Fibroblast of lung (primary cell): ENCODE measurements around the gene ARL15. TPM values are rescaled to one million over a fixed set of nuclear protein-coding genes. Genes with fewer than 3 reads are reported as not detected.

ENCODE experiments used
- DNase-seq, 2 donors: peaks; one replicate each; pipeline versions ENCODE4 v3.0.0 to v3.0.0-alpha.2; 2010; ENCODE audit warnings: low read depth in 2 of 2
- H2AFZ ChIP-seq: 2 replicates; pipeline ENCODE4 v1.5.1; 2012; ENCODE audit warnings: low read length, control low read depth, inconsistent platforms
- H3K27ac ChIP-seq: 2 replicates; pipeline ENCODE4 v1.5.1; 2011; ENCODE audit warnings: low read length, control low read depth; ENCODE audit not compliant: insufficient read depth
- H3K27me3 ChIP-seq: 2 replicates; pipeline ENCODE4 v1.5.1; 2011; ENCODE audit warnings: mild to moderate bottlenecking, low read length; ENCODE audit not compliant: control insufficient read depth, insufficient read depth
- H3K36me3 ChIP-seq: 2 replicates; pipeline ENCODE4 v1.5.1; 2011; ENCODE audit warnings: low read length; ENCODE audit not compliant: control insufficient read depth, insufficient read depth
- H3K4me1 ChIP-seq: 2 replicates; pipeline ENCODE4 v1.5.1; 2011; ENCODE audit warnings: low read length; ENCODE audit not compliant: control insufficient read depth, insufficient read depth; ENCODE audit errors: extremely low read depth
- H3K4me2 ChIP-seq: 2 replicates; pipeline ENCODE4 v1.5.1; 2011; ENCODE audit warnings: low read length, control low read depth; ENCODE audit not compliant: insufficient read depth; ENCODE audit errors: extremely low read depth
- H3K4me3 ChIP-seq, 4 experiments: fragments of 200-600 bp in 1 of 4; sonication (generic) in 1 of 4; replicated peaks in 1 of 4; 2 replicates each; pipeline ENCODE4 v1.5.1; 2011 to 2016; ENCODE audit warnings: low read length in 4 of 4, low read depth in 3 of 4, mild to moderate bottlenecking in 3 of 4, control low read depth in 2 of 4, inconsistent platforms in 1 of 4, mixed read lengths in 1 of 4; ENCODE audit not compliant: insufficient read depth in 1 of 4; ENCODE audit errors: control extremely low read depth in 1 of 4
- H3K79me2 ChIP-seq: 2 replicates; pipeline ENCODE4 v1.5.1; 2012; ENCODE audit warnings: mild to moderate bottlenecking, low read length, inconsistent platforms; ENCODE audit not compliant: control insufficient read depth, insufficient read depth
- H3K9ac ChIP-seq: 2 replicates; pipeline ENCODE4 v1.5.1; 2011; ENCODE audit warnings: mild to moderate bottlenecking, low read length, control low read depth; ENCODE audit not compliant: insufficient read depth
- H3K9me3 ChIP-seq: 2 replicates; pipeline ENCODE4 v1.5.1; 2012; ENCODE audit warnings: low read depth, low read length; ENCODE audit not compliant: control insufficient read depth, insufficient read depth
- H4K20me1 ChIP-seq: 2 replicates; pipeline ENCODE4 v1.5.1; 2011; ENCODE audit warnings: low read length; ENCODE audit not compliant: control insufficient read depth, insufficient read depth; ENCODE audit errors: extremely low read depth
- CTCF ChIP-seq, 2 donors: IDR thresholded peaks in 1 of 2; conservative IDR thresholded peaks in 1 of 2; 1 replicate in 1 of 2; 2 replicates in 1 of 2; pipeline ENCODE4 v1.5.1; 2011 to 2012; ENCODE audit warnings: low read length in 2 of 2, control low read depth in 1 of 2, inconsistent platforms in 1 of 2, low read depth in 1 of 2, mild to moderate bottlenecking in 1 of 2
- EZH2 ChIP-seq: IDR thresholded peaks from 2 replicates; pipeline ENCODE4 v1.5.1; 2012; ENCODE audit warnings: low read length, control low read depth, mild to moderate bottlenecking; ENCODE audit errors: missing control alignments
- polyA plus RNA-seq, 2 donors: library from polyadenylated mRNA; depleted of rRNA in 1 of 2; stranded (reverse) in 1 of 2; unstranded in 1 of 2; fragments of >200 nt; gene quantifications; 2 replicates each; pipeline ENCODE4 v1.2.1, GENCODE V29; 2011 to 2012; ENCODE audit warnings: missing spikeins in 1 of 2
- total RNA-seq: library from RNA; depleted of rRNA; stranded (reverse); fragments of >200 nt; gene quantifications from 2 replicates; pipeline ENCODE4 v1.2.1, GENCODE V29; 2014

ARL15 gene
- total and polyA plus RNA-seq, 2 donors (not counting 1 experiment from before 2014, with no cell fraction given) = 20.6 to 28.7 TPM

DNA sequence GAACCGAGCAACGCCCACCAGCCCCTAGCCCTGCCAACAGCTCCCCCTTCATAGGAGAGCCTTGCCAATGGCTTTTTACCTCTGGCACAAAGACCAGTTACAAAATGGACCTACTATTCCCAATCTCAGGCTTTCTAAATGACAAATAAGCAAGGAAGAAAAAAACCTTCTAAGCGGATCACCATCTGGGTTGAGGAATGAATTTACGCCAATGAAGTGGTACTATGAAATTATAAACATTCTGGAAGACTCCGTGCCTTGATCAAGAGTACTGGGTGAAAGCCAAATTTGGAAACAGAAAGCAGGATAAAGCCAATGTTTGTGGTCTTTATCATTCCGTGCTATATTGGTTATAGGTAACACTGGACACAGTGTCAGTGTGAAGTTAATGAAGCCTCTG is 378.0 kb downstream of the ARL15 start:
- Histone ChIP-seq H3K27me3 (no peaks in the 10 kb centered on the region), H4K20me1 (no peaks in the 10 kb centered on the region), H2AFZ (no peak overlapping the region), H3K9ac (no peak overlapping the region), H3K4me3 (no peak overlapping the region), H3K4me2 (no peak overlapping the region), H3K9me3 (no peaks in the 10 kb centered on the region), H3K27ac (no peak overlapping the region), H3K36me3 (no peaks in the 10 kb centered on the region), H3K79me2 (no peaks in the 10 kb centered on the region), H3K4me1 (no peaks in the 10 kb centered on the region)
- peak in 1 of 2 donors; percentile 23 for DNase-seq
- TF ChIP-seq EZH2 (no peak), CTCF (conservative IDR thresholded peaks at IDR 0.05 in 1 of 2, IDR thresholded peaks at IDR 0.05 in 1 of 2; ENCODE audit: low read depth in 1 of 2, low read length in 2 of 2) (no peak)

GRCh38 chr5:53930457-53930856 is 379.9 kb downstream of the ARL15 start:
- H3K27me3 ChIP-seq = no peaks in the 10 kb centered on the region
- no peak overlapping the region for H3K4me2 ChIP-seq
- TF ChIP-seq EZH2 (no peak), CTCF (conservative IDR thresholded peaks at IDR 0.05 in 1 of 2, IDR thresholded peaks at IDR 0.05 in 1 of 2; ENCODE audit: low read depth in 1 of 2, low read length in 2 of 2) (no peak)
- H2AFZ ChIP-seq = no peak overlapping the region
- H3K4me3 ChIP-seq = no peak overlapping the region
- H3K9ac ChIP-seq = no peak overlapping the region
- H3K79me2 ChIP-seq = no peaks in the 10 kb centered on the region
- peak in 1 of 2 donors; percentile 49 for DNase-seq
- no peaks in the 10 kb centered on the region for H3K4me1 ChIP-seq
- H3K36me3 ChIP-seq = no peaks in the 10 kb centered on the region
- no peak overlapping the region for H3K27ac ChIP-seq
- no peaks in the 10 kb centered on the region for H4K20me1 ChIP-seq
- no peaks in the 10 kb centered on the region for H3K9me3 ChIP-seq

DNA sequence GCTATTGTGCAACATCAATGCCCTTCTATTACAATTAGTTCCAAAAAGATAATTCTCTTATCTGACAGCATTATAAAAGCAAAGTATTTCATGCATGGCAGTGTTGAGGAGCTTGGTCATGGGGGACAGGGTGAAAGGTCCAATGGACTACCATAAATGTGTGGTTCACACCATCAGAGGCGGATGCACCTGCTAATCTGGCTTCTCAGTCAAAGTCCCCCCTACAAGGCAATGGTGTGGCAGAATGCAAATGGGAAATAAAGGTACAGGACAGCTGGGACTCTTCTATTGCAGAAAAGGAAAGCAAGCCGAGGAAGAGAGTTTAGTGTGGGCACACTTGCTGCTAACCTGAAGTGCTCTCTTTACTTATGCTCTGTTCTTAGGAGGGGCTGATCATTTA is 380.8 kb downstream of the ARL15 start:
- Histone ChIP-seq H4K20me1 (no peaks in the 10 kb centered on the region), H2AFZ (no peak overlapping the region), H3K4me1 (no peaks in the 10 kb centered on the region), H3K36me3 (no peaks in the 10 kb centered on the region), H3K27ac (no peak overlapping the region), H3K9me3 (no peaks in the 10 kb centered on the region), H3K79me2 (no peaks in the 10 kb centered on the region), H3K4me3 (no peak overlapping the region), H3K27me3 (no peaks in the 10 kb centered on the region), H3K4me2 (no peak overlapping the region), H3K9ac (no peak overlapping the region)
- TF ChIP-seq CTCF (conservative IDR thresholded peaks at IDR 0.05 in 1 of 2, IDR thresholded peaks at IDR 0.05 in 1 of 2; ENCODE audit: low read depth in 1 of 2, low read length in 2 of 2) (no peak), EZH2 (no peak)
- DNase-seq = no peak
